NCI-H226 (cell line): ENCODE results near the gene TAF11.
"Not testable (repeated sequence)": the region's sequence is repeated elsewhere in the genome, so short reads cannot be mapped to it uniquely, and the experiment has no call there.

Experiments
- DNase-seq: peaks from one replicate; pipeline ENCODE4 v3.0.0-alpha.2; 2015

The TAF11 gene

GRCh38 chr6:34904990-34905613 lies 17.3 kb upstream of the TAF11 start:
- DNase-seq = no peak

GRCh38 chr6:34901930-34902329 lies 14.1 kb upstream of the TAF11 start:
- no peak for DNase-seq

GRCh38 chr6:34900321-34901031 lies 12.6 kb upstream of the TAF11 start:
- DNase-seq = no peak

GRCh38 chr6:34899748-34900147 lies 11.9 kb upstream of the TAF11 start:
- DNase-seq = not testable (repeated sequence)

GRCh38 chr6:34897716-34898115 lies 9.9 kb upstream of the TAF11 start:
- no peak for DNase-seq

GRCh38 chr6:34897130-34897529 lies 9.3 kb upstream of the TAF11 start:
- no peak for DNase-seq

GRCh38 chr6:34894693-34895092 lies 6.9 kb upstream of the TAF11 start:
- DNase-seq = no peak

- DNase-seq = no peak
Measured at GRCh38 chr6:34891296-34891695, 3.5 kb upstream of the TAF11 start.

- no peak for DNase-seq
Measured at GRCh38 chr6:34890533-34890925, 2.7 kb upstream of the TAF11 start.

GRCh38 chr6:34888874-34889555 lies 1.2 kb upstream of the TAF11 start, which contains the start of gene ANKS1A:
Gene ANKS1A (plus strand): TSS chr6:34889255. CDS start chr6:34889403, 148 bp downstream.
- peak; percentile 57 for DNase-seq

- DNase-seq = no peak
Measured at GRCh38 chr6:34888514-34888856, 643 bp upstream of the TAF11 start.

GRCh38 chr6:34885837-34886236 lies 2.0 kb downstream of the TAF11 start:
- DNase-seq = not testable (repeated sequence)

- no peak for DNase-seq
Measured at GRCh38 chr6:34884996-34885395, 2.8 kb downstream of the TAF11 start.

- DNase-seq = not testable (repeated sequence)
Measured at GRCh38 chr6:34884073-34884472, 3.8 kb downstream of the TAF11 start.

GRCh38 chr6:34877869-34878485 lies 9.9 kb downstream of the TAF11 start:
- no peak for DNase-seq

- DNase-seq = no peak
Measured at GRCh38 chr6:34877259-34877658, 10.6 kb downstream of the TAF11 start.

GRCh38 chr6:34876472-34876871 lies 11.4 kb downstream of the TAF11 start:
- DNase-seq = no peak

GRCh38 chr6:34875292-34876213 lies 12.3 kb downstream of the TAF11 start:
- DNase-seq = no peak

- DNase-seq = no peak
Measured at GRCh38 chr6:34872332-34872731, 15.5 kb downstream of the TAF11 start.

GRCh38 chr6:34871853-34872252 lies 16.0 kb downstream of the TAF11 start:
- DNase-seq = no peak

- no peak for DNase-seq
Measured at GRCh38 chr6:34867484-34867883, 20.4 kb downstream of the TAF11 start.

- DNase-seq = no peak
Measured at GRCh38 chr6:34866509-34866908, 21.3 kb downstream of the TAF11 start.

- no peak for DNase-seq
Measured at GRCh38 chr6:34865107-34865506, 22.7 kb downstream of the TAF11 start.
